ENCODE data around the gene RRP1.

Gene RRP1

GRCh38 chr21:43767984-43768867, 21.2 kb upstream of the RRP1 start:
- H3K4me3 ChIP-seq (ENCODE audit: insufficient read depth, low read depth, low read length): no peak overlapping the region
- 74 to 75% methylated on average over 34 of the region's 34 CpGs for WGBS, 2 experiments
- no peak overlapping the region for H3K27ac ChIP-seq (ENCODE audit: insufficient read depth, low read depth, low read length, poor library complexity, severe bottlenecking)
- H3K36me3 ChIP-seq (ENCODE audit: control insufficient read depth, insufficient read depth, low read length): no peaks in the 10 kb centered on the region
- peaks cover 10% of the 10 kb centered on the region for H3K4me1 ChIP-seq (ENCODE audit: control insufficient read depth, insufficient read depth, low read length)
- H3K27me3 ChIP-seq (ENCODE audit: control insufficient read depth, insufficient read depth, low read length, poor library complexity, severe bottlenecking): no peaks in the 10 kb centered on the region
- H3K9me3 ChIP-seq (ENCODE audit: control insufficient read depth, low read length): no peaks in the 10 kb centered on the region

- Histone ChIP-seq H3K9me3 (ENCODE audit: control insufficient read depth, low read length) (no peaks in the 10 kb centered on the region), H3K27me3 (ENCODE audit: control insufficient read depth, insufficient read depth, low read length, poor library complexity, severe bottlenecking) (no peaks in the 10 kb centered on the region), H3K4me1 (ENCODE audit: control insufficient read depth, insufficient read depth, low read length) (peaks cover 10% of the 10 kb centered on the region), H3K36me3 (ENCODE audit: control insufficient read depth, insufficient read depth, low read length) (peaks cover under 1% of the 10 kb centered on the region), H3K4me3 (ENCODE audit: insufficient read depth, low read depth, low read length) (no peak overlapping the region), H3K27ac (ENCODE audit: insufficient read depth, low read depth, low read length, poor library complexity, severe bottlenecking) (no peak overlapping the region)
- 53 to 55% methylated on average over 8 of the region's 8 CpGs for WGBS, 2 experiments
These were observed 20.6 kb upstream of the RRP1 start for GRCh38 chr21:43768868-43769167.

- Histone ChIP-seq H3K4me1 (ENCODE audit: control insufficient read depth, insufficient read depth, low read length) (peaks cover 10% of the 10 kb centered on the region), H3K27ac (ENCODE audit: insufficient read depth, low read depth, low read length, poor library complexity, severe bottlenecking) (no peak overlapping the region), H3K9me3 (ENCODE audit: control insufficient read depth, low read length) (no peaks in the 10 kb centered on the region), H3K36me3 (ENCODE audit: control insufficient read depth, insufficient read depth, low read length) (peaks cover 6% of the 10 kb centered on the region), H3K27me3 (ENCODE audit: control insufficient read depth, insufficient read depth, low read length, poor library complexity, severe bottlenecking) (no peaks in the 10 kb centered on the region), H3K4me3 (ENCODE audit: insufficient read depth, low read depth, low read length) (no peak overlapping the region)
- WGBS, 2 experiments: 91 to 95% methylated on average over 11 of the region's 11 CpGs
These were observed 19.9 kb upstream of the RRP1 start for GRCh38 chr21:43769325-43769958.

- no peak overlapping the region for H3K4me3 ChIP-seq (ENCODE audit: insufficient read depth, low read depth, low read length)
- H3K27me3 ChIP-seq (ENCODE audit: control insufficient read depth, insufficient read depth, low read length, poor library complexity, severe bottlenecking): no peaks in the 10 kb centered on the region
- peaks cover 7% of the 10 kb centered on the region for H3K36me3 ChIP-seq (ENCODE audit: control insufficient read depth, insufficient read depth, low read length)
- H3K4me1 ChIP-seq (ENCODE audit: control insufficient read depth, insufficient read depth, low read length): peaks cover 12% of the 10 kb centered on the region
- no peaks in the 10 kb centered on the region for H3K9me3 ChIP-seq (ENCODE audit: control insufficient read depth, low read length)
- 92 to 93% methylated on average over 20 to 21 of the region's 21 CpGs for WGBS, 2 experiments
- no peak overlapping the region for H3K27ac ChIP-seq (ENCODE audit: insufficient read depth, low read depth, low read length, poor library complexity, severe bottlenecking)
These were observed 19.2 kb upstream of the RRP1 start for GRCh38 chr21:43770066-43770655.

- Histone ChIP-seq H3K27ac (ENCODE audit: insufficient read depth, low read depth, low read length, poor library complexity, severe bottlenecking) (no peak overlapping the region), H3K4me3 (ENCODE audit: insufficient read depth, low read depth, low read length) (no peak overlapping the region), H3K36me3 (ENCODE audit: control insufficient read depth, insufficient read depth, low read length) (peaks cover 7% of the 10 kb centered on the region), H3K9me3 (ENCODE audit: control insufficient read depth, low read length) (no peaks in the 10 kb centered on the region), H3K4me1 (ENCODE audit: control insufficient read depth, insufficient read depth, low read length) (peaks cover 14% of the 10 kb centered on the region), H3K27me3 (ENCODE audit: control insufficient read depth, insufficient read depth, low read length, poor library complexity, severe bottlenecking) (no peaks in the 10 kb centered on the region)
- 76 to 81% methylated on average over 13 of the region's 13 CpGs for WGBS, 2 experiments
These were observed 18.1 kb upstream of the RRP1 start for GRCh38 chr21:43771199-43771675.

GRCh38 chr21:43771698-43772424, 17.5 kb upstream of the RRP1 start:
- Histone ChIP-seq H3K4me3 (ENCODE audit: insufficient read depth, low read depth, low read length) (no peak overlapping the region), H3K36me3 (ENCODE audit: control insufficient read depth, insufficient read depth, low read length) (peaks cover 7% of the 10 kb centered on the region), H3K27ac (ENCODE audit: insufficient read depth, low read depth, low read length, poor library complexity, severe bottlenecking) (no peak overlapping the region), H3K9me3 (ENCODE audit: control insufficient read depth, low read length) (no peaks in the 10 kb centered on the region), H3K27me3 (ENCODE audit: control insufficient read depth, insufficient read depth, low read length, poor library complexity, severe bottlenecking) (no peaks in the 10 kb centered on the region), H3K4me1 (ENCODE audit: control insufficient read depth, insufficient read depth, low read length) (peaks cover 14% of the 10 kb centered on the region)
- 88% methylated on average over 11 to 13 of the region's 13 CpGs for WGBS, 2 experiments

GRCh38 chr21:43772425-43772821, 17.0 kb upstream of the RRP1 start:
- H3K4me3 ChIP-seq (ENCODE audit: insufficient read depth, low read depth, low read length): no peak overlapping the region
- H3K27ac ChIP-seq (ENCODE audit: insufficient read depth, low read depth, low read length, poor library complexity, severe bottlenecking): no peak overlapping the region
- H3K9me3 ChIP-seq (ENCODE audit: control insufficient read depth, low read length): no peaks in the 10 kb centered on the region
- H3K36me3 ChIP-seq (ENCODE audit: control insufficient read depth, insufficient read depth, low read length): peaks cover 7% of the 10 kb centered on the region
- H3K4me1 ChIP-seq (ENCODE audit: control insufficient read depth, insufficient read depth, low read length): peaks cover 14% of the 10 kb centered on the region
- 45 to 54% methylated on average over 5 to 6 of the region's 6 CpGs for WGBS, 2 experiments
- no peaks in the 10 kb centered on the region for H3K27me3 ChIP-seq (ENCODE audit: control insufficient read depth, insufficient read depth, low read length, poor library complexity, severe bottlenecking)

GRCh38 chr21:43774163-43774562, 15.2 kb upstream of the RRP1 start:
- WGBS, 2 experiments: 95% methylated on average over 10 of the region's 10 CpGs
- H3K9me3 ChIP-seq (ENCODE audit: control insufficient read depth, low read length): no peaks in the 10 kb centered on the region
- no peak overlapping the region for H3K4me3 ChIP-seq (ENCODE audit: insufficient read depth, low read depth, low read length)
- H3K27ac ChIP-seq (ENCODE audit: insufficient read depth, low read depth, low read length, poor library complexity, severe bottlenecking): no peak overlapping the region
- H3K36me3 ChIP-seq (ENCODE audit: control insufficient read depth, insufficient read depth, low read length): peaks cover 7% of the 10 kb centered on the region
- peaks cover 12% of the 10 kb centered on the region for H3K4me1 ChIP-seq (ENCODE audit: control insufficient read depth, insufficient read depth, low read length)
- H3K27me3 ChIP-seq (ENCODE audit: control insufficient read depth, insufficient read depth, low read length, poor library complexity, severe bottlenecking): no peaks in the 10 kb centered on the region

- H3K27me3 ChIP-seq (ENCODE audit: control insufficient read depth, insufficient read depth, low read length, poor library complexity, severe bottlenecking): no peaks in the 10 kb centered on the region
- no peaks in the 10 kb centered on the region for H3K9me3 ChIP-seq (ENCODE audit: control insufficient read depth, low read length)
- 88% methylated on average over 12 of the region's 12 CpGs for WGBS, 2 experiments
- no peak overlapping the region for H3K27ac ChIP-seq (ENCODE audit: insufficient read depth, low read depth, low read length, poor library complexity, severe bottlenecking)
- H3K4me1 ChIP-seq (ENCODE audit: control insufficient read depth, insufficient read depth, low read length): peaks cover 12% of the 10 kb centered on the region
- H3K36me3 ChIP-seq (ENCODE audit: control insufficient read depth, insufficient read depth, low read length): peaks cover 7% of the 10 kb centered on the region
- H3K4me3 ChIP-seq (ENCODE audit: insufficient read depth, low read depth, low read length): peak overlapping the region; percentile 75
These were observed 14.2 kb upstream of the RRP1 start for GRCh38 chr21:43775190-43775589.

Measured in ectodermal cell (in vitro differentiated cells).